Measurements from ENCODE around the gene FHIT. TPM values are rescaled to one million over a fixed set of nuclear protein-coding genes. Genes with fewer than 3 reads are reported as not detected.

Gene FHIT
- total and polyA plus RNA-seq, 7 donors = 0.98 to 10.4 (median 4.0) TPM

DNA sequence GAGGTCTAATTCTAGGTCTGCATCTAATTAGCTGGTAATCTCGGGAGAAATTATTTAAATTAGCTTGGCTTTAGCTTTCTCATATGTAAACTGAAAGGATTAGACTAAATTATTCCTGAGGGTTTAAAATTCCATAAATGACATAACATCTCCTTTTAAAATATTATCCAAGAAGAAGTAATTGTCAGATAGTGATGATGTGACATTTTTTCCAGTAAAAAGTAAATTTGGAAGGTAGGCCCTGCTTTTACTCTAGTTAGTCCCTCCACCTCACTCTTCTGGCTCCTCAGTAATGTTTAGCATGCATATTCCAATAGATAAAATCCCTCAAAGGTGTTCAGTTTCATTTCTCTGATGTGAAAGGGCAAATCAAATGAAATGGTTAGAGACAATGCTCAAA, 215.7 kb downstream of the FHIT start:
- no peaks in the 10 kb centered on the region for H3K4me1 ChIP-seq

GRCh38 chr3:61032991-61033390, 218.3 kb downstream of the FHIT start:
- ATAC-seq (no peak), DNase-seq (no peak)
- intact Hi-C loops (cut with DNase I) = no loop called here
- H3K36me3 ChIP-seq (ENCODE audit: insufficient read depth in 1 of 2, low read depth in 1 of 2) = no peaks in the 10 kb centered on the region
- TF ChIP-seq, protein P1, sequence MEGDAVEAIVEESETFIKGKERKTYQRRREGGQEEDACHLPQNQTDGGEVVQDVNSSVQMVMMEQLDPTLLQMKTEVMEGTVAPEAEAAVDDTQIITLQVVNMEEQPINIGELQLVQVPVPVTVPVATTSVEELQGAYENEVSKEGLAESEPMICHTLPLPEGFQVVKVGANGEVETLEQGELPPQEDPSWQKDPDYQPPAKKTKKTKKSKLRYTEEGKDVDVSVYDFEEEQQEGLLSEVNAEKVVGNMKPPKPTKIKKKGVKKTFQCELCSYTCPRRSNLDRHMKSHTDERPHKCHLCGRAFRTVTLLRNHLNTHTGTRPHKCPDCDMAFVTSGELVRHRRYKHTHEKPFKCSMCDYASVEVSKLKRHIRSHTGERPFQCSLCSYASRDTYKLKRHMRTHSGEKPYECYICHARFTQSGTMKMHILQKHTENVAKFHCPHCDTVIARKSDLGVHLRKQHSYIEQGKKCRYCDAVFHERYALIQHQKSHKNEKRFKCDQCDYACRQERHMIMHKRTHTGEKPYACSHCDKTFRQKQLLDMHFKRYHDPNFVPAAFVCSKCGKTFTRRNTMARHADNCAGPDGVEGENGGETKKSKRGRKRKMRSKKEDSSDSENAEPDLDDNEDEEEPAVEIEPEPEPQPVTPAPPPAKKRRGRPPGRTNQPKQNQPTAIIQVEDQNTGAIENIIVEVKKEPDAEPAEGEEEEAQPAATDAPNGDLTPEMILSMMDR (IDR thresholded peaks at IDR 0.05) = no peak
- H3K27me3 ChIP-seq (ENCODE audit: insufficient read depth in 3 of 3, low read length in 2 of 3) = no peaks in the 10 kb centered on the region
- H3K27ac ChIP-seq = no peak overlapping the region
- H3K4me3 ChIP-seq = no peak overlapping the region
- 80 to 91% (median 86%) methylated on average over 5 of the region's 5 CpGs for WGBS, 3 donors
- H3K4me1 ChIP-seq = no peaks in the 10 kb centered on the region
- peaks cover 3% of the 10 kb centered on the region for H3K9me3 ChIP-seq

More for the DNA sequence above, 215.7 kb downstream of the FHIT start:
- H3K4me3 ChIP-seq = no peak overlapping the region
- intact Hi-C loops (cut with DNase I) = no loop called here
- no peak overlapping the region for H3K27ac ChIP-seq
- 87 to 94% (median 92%) methylated on average over 1 of the region's 1 CpG for WGBS, 3 donors
- no peaks in the 10 kb centered on the region for H3K36me3 ChIP-seq (ENCODE audit: insufficient read depth in 1 of 2, low read depth in 1 of 2)
- TF ChIP-seq, protein P1 (IDR thresholded peaks at IDR 0.05) = no peak
- no peak for DNase-seq
- ATAC-seq = no peak
- no peaks in the 10 kb centered on the region for H3K27me3 ChIP-seq (ENCODE audit: insufficient read depth in 3 of 3, low read length in 2 of 3)
- H3K9me3 ChIP-seq = peaks cover 3% of the 10 kb centered on the region

GRCh38 chr3:61031503-61031902, 219.7 kb downstream of the FHIT start:
- TF ChIP-seq, protein P1 (IDR thresholded peaks at IDR 0.05) = no peak
- intact Hi-C loops (cut with DNase I) = no loop called here
- H3K27ac ChIP-seq = no peak overlapping the region
- no peaks in the 10 kb centered on the region for H3K4me1 ChIP-seq
- no peaks in the 10 kb centered on the region for H3K27me3 ChIP-seq (ENCODE audit: insufficient read depth in 3 of 3, low read length in 2 of 3)
- H3K9me3 ChIP-seq = no peaks in the 10 kb centered on the region
- no peaks in the 10 kb centered on the region for H3K36me3 ChIP-seq (ENCODE audit: insufficient read depth in 1 of 2, low read depth in 1 of 2)
- no peak for DNase-seq
- ATAC-seq = no peak
- H3K4me3 ChIP-seq = no peak overlapping the region
- 88 to 92% (median 89%) methylated on average over 2 of the region's 2 CpGs for WGBS, 3 donors

DNA sequence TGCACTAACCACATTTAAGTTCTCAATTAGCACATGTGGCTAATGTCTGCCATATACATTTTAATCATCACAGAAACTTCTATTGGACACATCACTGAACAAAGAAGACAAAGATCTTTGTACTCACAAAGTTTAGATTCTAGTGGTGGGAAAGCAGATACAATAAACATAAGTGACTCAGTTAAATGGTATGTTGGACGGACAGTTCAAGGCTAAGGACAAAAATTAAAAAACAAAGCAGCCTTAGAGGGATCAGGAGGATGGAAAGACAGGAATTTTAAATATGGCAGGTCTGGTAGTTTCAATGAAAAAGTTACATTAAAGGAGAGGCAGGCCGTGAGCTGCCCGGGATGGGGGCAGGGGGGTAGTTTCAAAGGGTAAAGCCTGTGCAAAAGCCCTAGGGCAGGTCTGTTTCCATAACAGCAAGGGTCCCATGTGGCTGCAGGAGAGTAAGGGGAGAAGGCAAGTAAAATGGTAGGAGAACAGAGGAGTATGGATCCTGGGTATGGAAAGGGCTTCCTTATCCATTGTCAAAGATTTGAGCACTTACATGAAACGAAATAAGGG, 220.7 kb downstream of the FHIT start:
- DNase-seq = no peak
- no peak overlapping the region for H3K27ac ChIP-seq
- no peaks in the 10 kb centered on the region for H3K9me3 ChIP-seq
- intact Hi-C loops (cut with DNase I) = no loop called here
- WGBS, 3 donors = 81 to 90% (median 87%) methylated on average over 4 of the region's 4 CpGs
- H3K27me3 ChIP-seq (ENCODE audit: insufficient read depth in 3 of 3, low read length in 2 of 3) = no peaks in the 10 kb centered on the region
- ATAC-seq = no peak
- H3K4me3 ChIP-seq = no peak overlapping the region
- TF ChIP-seq, protein P1 (IDR thresholded peaks at IDR 0.05) = no peak
- H3K36me3 ChIP-seq (ENCODE audit: insufficient read depth in 1 of 2, low read depth in 1 of 2) = no peaks in the 10 kb centered on the region
- H3K4me1 ChIP-seq = no peaks in the 10 kb centered on the region

- no peaks in the 10 kb centered on the region for H3K4me1 ChIP-seq
- H3K9me3 ChIP-seq = no peaks in the 10 kb centered on the region
- DNase-seq = no peak
- no peak overlapping the region for H3K4me3 ChIP-seq
- TF ChIP-seq, protein P1 (IDR thresholded peaks at IDR 0.05) = no peak
- intact Hi-C loops (cut with DNase I) = no loop called here
- no peaks in the 10 kb centered on the region for H3K36me3 ChIP-seq (ENCODE audit: insufficient read depth in 1 of 2, low read depth in 1 of 2)
- ATAC-seq = no peak
- H3K27me3 ChIP-seq (ENCODE audit: insufficient read depth in 3 of 3, low read length in 2 of 3) = no peaks in the 10 kb centered on the region
- H3K27ac ChIP-seq = no peak overlapping the region
- WGBS, 3 donors = 64 to 77% (median 75%) methylated on average over 5 of the region's 5 CpGs
Measured at GRCh38 chr3:61029194-61029593, 222.1 kb downstream of the FHIT start.

All from psoas muscle (tissue), 8 donors.